ENCODE measurements around the gene PRDX2.

DNA sequence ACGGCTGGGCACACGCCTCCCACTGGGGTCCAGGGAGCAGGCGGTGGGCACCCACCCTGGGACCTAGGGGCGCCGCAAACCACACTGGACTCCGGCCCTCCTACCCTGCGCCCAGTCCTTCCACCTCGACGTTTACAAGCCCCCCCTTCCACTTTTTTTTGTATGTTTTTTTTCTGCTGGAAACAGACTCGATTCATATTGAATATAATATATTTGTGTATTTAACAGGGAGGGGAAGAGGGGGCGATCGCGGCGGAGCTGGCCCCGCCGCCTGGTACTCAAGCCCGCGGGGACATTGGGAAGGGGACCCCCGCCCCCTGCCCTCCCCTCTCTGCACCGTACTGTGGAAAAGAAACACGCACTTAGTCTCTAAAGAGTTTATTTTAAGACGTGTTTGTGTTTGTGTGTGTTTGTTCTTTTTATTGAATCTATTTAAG lies 8.7 kb downstream of the PRDX2 start:
- TF ChIP-seq CTCF (IDR thresholded peaks at IDR 0.05) = no peak
- TF ChIP-seq POLR2A (IDR thresholded peaks at IDR 0.05) = no peak

Data from tibial nerve (tissue), 3 donors.